ENCODE results near the gene ZKSCAN4. TPM values are rescaled to one million over a fixed set of nuclear protein-coding genes. Genes with fewer than 3 reads are reported as not detected.
A peak's percentile ranks its signal among the peaks of the same experiment; 100 is the strongest.

Gene ZKSCAN4
- total RNA-seq, 2 experiments from 2014 or later = 3.5 to 3.6 TPM

DNA sequence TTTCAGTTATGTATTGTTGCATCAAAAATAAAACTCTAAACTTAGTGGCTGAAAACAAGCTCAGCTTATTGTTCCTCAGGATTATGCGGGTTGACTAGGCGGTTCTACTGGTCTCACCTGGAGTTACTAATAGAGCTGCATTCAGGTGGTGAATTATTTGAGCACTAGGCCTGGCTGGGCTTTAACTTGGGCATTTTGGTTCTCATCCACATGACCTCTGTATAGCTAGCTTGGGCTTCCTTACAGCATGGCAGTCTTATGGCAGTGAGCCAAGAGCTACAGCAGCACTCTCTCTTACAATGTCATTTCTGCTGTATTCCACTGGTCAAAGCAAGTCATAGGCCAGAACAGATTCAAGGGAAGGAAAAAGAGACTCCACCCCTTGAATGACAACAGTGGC, 30.9 kb upstream of the ZKSCAN4 start:
- Mint-ChIP-seq H3K4me1 (ENCODE audit: low read depth) (peaks cover 13% of the 10 kb centered on the region), H3K4me3 (no peak overlapping the region), H3K9me3 (no peaks in the 10 kb centered on the region), H3K27ac (no peak overlapping the region), H3K27me3 (peaks cover 10% of the 10 kb centered on the region), H3K36me3 (ENCODE audit: low read depth) (peaks cover 10% of the 10 kb centered on the region)
- DNase-seq (peak; percentile 13), ATAC-seq (no peak)
- POLR2A ChIA-PET = interaction anchor here (1.3 kb wide), 1 partner anchor 16 kb away, joined by 3 read pairs; the partner anchor contains the start of gene ZSCAN26
- intact Hi-C loops (cut with micrococcal nuclease) = no loop called here
- CTCF ChIA-PET = interaction anchor here (0.9 to 2.1 kb wide), 3 partner anchors 11 to 73 kb away, joined by 3 to 7 read pairs (median 3); no protein-coding TSS in a partner anchor
- TF ChIP-seq, protein P1, sequence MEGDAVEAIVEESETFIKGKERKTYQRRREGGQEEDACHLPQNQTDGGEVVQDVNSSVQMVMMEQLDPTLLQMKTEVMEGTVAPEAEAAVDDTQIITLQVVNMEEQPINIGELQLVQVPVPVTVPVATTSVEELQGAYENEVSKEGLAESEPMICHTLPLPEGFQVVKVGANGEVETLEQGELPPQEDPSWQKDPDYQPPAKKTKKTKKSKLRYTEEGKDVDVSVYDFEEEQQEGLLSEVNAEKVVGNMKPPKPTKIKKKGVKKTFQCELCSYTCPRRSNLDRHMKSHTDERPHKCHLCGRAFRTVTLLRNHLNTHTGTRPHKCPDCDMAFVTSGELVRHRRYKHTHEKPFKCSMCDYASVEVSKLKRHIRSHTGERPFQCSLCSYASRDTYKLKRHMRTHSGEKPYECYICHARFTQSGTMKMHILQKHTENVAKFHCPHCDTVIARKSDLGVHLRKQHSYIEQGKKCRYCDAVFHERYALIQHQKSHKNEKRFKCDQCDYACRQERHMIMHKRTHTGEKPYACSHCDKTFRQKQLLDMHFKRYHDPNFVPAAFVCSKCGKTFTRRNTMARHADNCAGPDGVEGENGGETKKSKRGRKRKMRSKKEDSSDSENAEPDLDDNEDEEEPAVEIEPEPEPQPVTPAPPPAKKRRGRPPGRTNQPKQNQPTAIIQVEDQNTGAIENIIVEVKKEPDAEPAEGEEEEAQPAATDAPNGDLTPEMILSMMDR (IDR thresholded peaks at IDR 0.05) = no peak

DNA sequence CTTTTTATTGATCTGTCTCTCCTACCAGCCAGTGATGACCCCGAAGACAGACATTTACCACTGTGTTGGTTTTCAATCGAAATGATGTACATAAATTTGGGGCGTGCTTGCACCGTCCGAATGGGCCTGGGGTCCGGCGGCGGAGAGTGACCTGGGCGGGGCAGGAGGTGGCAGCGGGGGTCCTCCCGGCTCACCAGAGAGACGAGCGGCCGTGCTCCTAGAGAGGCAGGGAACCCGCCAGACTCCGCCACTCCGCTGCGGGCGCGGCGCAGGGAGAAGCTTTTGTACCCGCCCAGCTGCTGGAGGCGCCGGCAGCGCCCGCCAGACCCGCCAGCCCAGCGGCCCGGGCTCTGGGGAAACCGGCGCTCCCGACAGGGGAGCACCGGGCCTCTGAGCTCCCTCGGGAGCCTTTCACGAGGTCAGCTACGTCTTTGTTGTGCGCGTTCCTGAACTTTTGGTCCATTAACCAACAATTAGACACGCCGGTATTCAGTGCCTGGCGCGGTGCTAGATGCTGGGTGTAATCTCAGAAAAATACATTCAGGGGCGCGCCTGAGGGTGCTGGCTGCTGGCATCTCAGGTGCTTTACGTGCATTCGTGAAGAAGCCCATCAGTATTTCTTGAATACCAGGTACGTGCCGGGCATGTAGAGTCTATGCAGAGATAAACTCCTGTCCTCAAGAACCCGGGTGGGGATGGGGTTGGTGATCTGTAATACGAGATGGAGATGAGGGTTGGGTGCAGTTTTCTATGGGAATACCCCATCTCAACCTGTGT, 29.4 kb upstream of the ZKSCAN4 start, which contains the start of gene PGBD1:
PGBD1 (plus strand) TSS at position 285 of the 777 bp plus-strand sequence. CDS start 2,242 bp downstream, outside the sequence.
- DNase-seq = peak; percentile 73
- ATAC-seq = peak; percentile 96
- peaks cover 10% of the 10 kb centered on the region for H3K36me3 Mint-ChIP-seq (ENCODE audit: low read depth)
- ChIA-PET POLR2A (no interaction called here), CTCF (interaction anchor here (1.0 to 1.8 kb wide), 4 partner anchors 12 to 75 kb away, joined by 3 to 4 read pairs (median 3); partner anchors contain the start of gene ZSCAN26)
- peak within 1 kb of the TSS; percentile 83 for H3K4me3 Mint-ChIP-seq
- peaks cover 13% of the 10 kb centered on the region for H3K4me1 Mint-ChIP-seq (ENCODE audit: low read depth)
- peaks cover 10% of the 10 kb centered on the region for H3K27me3 Mint-ChIP-seq
- intact Hi-C loops (cut with micrococcal nuclease) = no loop called here
- TF ChIP-seq, protein P1 (IDR thresholded peaks at IDR 0.05) = no peak
- no peak within 1 kb of the TSS for H3K27ac Mint-ChIP-seq
- H3K9me3 Mint-ChIP-seq = no peaks in the 10 kb centered on the region

DNA sequence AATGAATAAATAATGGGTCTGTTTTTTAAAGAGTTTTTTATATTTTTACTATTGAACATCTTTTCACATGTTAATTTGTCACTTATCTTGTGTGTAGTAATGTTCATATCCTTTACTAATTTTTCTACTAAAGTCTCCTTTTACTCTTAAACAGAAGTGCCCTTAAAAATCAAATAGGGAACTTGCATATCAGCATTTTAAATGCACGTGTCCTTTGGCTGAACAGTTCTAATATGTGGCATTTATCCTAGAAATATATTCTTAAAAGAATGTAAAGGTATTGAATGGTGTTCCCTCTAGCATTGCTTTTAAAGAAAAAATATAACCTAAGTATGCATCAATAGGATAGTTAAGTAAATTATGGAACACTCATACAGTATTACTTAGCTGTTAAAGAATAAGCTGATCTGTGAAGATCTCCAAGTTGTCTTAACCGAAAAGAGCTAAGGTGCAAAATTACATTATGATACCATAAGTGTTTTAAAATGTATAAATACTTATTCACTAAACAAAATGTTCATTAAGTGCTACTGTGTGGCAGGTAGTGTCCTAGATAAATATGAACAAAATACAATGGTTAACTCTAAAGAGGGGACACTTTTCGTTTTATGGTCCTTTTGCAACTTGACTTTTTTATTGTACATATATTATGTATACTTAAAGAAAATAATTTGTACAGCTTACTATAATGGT, 28.7 kb upstream of the ZKSCAN4 start:
- intact Hi-C loops (cut with micrococcal nuclease) = no loop called here
- peaks cover 10% of the 10 kb centered on the region for H3K27me3 Mint-ChIP-seq
- CTCF ChIA-PET = interaction anchor here (1.0 to 1.8 kb wide), 4 partner anchors 13 to 76 kb away, joined by 3 to 4 read pairs (median 3); partner anchors contain the start of gene ZSCAN26

DNA sequence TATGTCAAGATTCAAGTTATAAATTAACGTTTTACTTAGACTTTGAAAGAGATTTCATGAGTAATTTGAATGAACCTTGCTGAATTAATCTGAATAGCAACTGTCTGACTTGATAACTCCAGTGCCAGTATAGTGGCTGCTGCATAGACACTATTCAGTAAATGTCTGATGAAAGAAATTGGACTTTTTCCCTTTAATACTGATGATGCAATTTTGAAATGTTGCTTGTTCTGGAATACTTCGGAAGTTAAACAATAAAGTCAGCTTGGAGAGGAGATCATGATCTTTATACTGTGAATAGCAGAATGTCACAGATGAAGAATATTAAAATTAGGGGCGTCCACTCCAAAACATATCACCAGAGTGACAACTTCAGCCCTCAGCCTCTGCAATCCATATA, 25.7 kb upstream of the ZKSCAN4 start:
- CTCF ChIA-PET = interaction anchor here (0.8 kb wide), 1 partner anchor 78 kb away, joined by 4 read pairs; no protein-coding TSS in a partner anchor
- POLR2A ChIA-PET = interaction anchor here (1.1 kb wide), 1 partner anchor 24 kb away, joined by 3 read pairs; no protein-coding TSS in a partner anchor
- Mint-ChIP-seq H3K36me3 (ENCODE audit: low read depth) (peaks cover 29% of the 10 kb centered on the region), H3K27me3 (peaks cover 7% of the 10 kb centered on the region), H3K27ac (no peak overlapping the region), H3K9me3 (no peaks in the 10 kb centered on the region), H3K4me3 (no peak overlapping the region), H3K4me1 (ENCODE audit: low read depth) (peaks cover 19% of the 10 kb centered on the region)
- DNase-seq (no peak), ATAC-seq (no peak)
- intact Hi-C loops (cut with micrococcal nuclease) = no loop called here
- TF ChIP-seq, protein P1 (IDR thresholded peaks at IDR 0.05) = no peak

More for the DNA sequence above, 28.7 kb upstream of the ZKSCAN4 start:
- Mint-ChIP-seq H3K4me1 (ENCODE audit: low read depth) (peaks cover 13% of the 10 kb centered on the region), H3K4me3 (peak overlapping the region; percentile 83), H3K27ac (no peak overlapping the region), H3K36me3 (ENCODE audit: low read depth) (peaks cover 18% of the 10 kb centered on the region), H3K9me3 (no peaks in the 10 kb centered on the region)
- ATAC-seq = no peak
- TF ChIP-seq, protein P1 (IDR thresholded peaks at IDR 0.05) = no peak
- DNase-seq = no peak
- POLR2A ChIA-PET = no interaction called here
